ENCODE results near the gene INAVA. TPM values are rescaled to one million over a fixed set of nuclear protein-coding genes. Genes with fewer than 3 reads are reported as not detected.

INAVA gene
- total RNA-seq, 1 donor from 2014 or later, result 35.8 TPM

- Mint-ChIP-seq H3K27ac (ENCODE audit: unreplicated experiment) (no peak overlapping the region), H3K27me3 (ENCODE audit: unreplicated experiment) (peaks cover 3% of the 10 kb centered on the region), H3K36me3 (ENCODE audit: low read depth, unreplicated experiment) (peaks cover 12% of the 10 kb centered on the region), H3K4me3 (ENCODE audit: unreplicated experiment) (no peak overlapping the region), H3K9me3 (ENCODE audit: unreplicated experiment) (no peaks in the 10 kb centered on the region), H3K4me1 (ENCODE audit: unreplicated experiment) (no peaks in the 10 kb centered on the region)
- no peak for DNase-seq (ENCODE audit: low spot score)
- TF ChIP-seq CTCF (IDR thresholded peaks at IDR 0.05; ENCODE audit: unreplicated experiment), result no peak
Measured at GRCh38 chr1:200862713-200863415, 31.8 kb upstream of the INAVA start.

- no peaks in the 10 kb centered on the region for H3K9me3 Mint-ChIP-seq (ENCODE audit: unreplicated experiment)
Measured at GRCh38 chr1:200866116-200866515, 28.6 kb upstream of the INAVA start.

GRCh38 chr1:200866521-200866920 is 28.2 kb upstream of the INAVA start:
- no peak for DNase-seq (ENCODE audit: low spot score)
- H3K9me3 Mint-ChIP-seq (ENCODE audit: unreplicated experiment), result no peaks in the 10 kb centered on the region
- H3K27me3 Mint-ChIP-seq (ENCODE audit: unreplicated experiment), result peaks cover 5% of the 10 kb centered on the region
- no peaks in the 10 kb centered on the region for H3K4me1 Mint-ChIP-seq (ENCODE audit: unreplicated experiment)
- peaks cover 12% of the 10 kb centered on the region for H3K36me3 Mint-ChIP-seq (ENCODE audit: low read depth, unreplicated experiment)
- H3K4me3 Mint-ChIP-seq (ENCODE audit: unreplicated experiment), result no peak overlapping the region
- no peak overlapping the region for H3K27ac Mint-ChIP-seq (ENCODE audit: unreplicated experiment)
- TF ChIP-seq CTCF (IDR thresholded peaks at IDR 0.05; ENCODE audit: unreplicated experiment), result no peak

More at GRCh38 chr1:200866116-200866515, 28.6 kb upstream of the INAVA start:
- no peak for TF ChIP-seq CTCF (IDR thresholded peaks at IDR 0.05; ENCODE audit: unreplicated experiment)
- Mint-ChIP-seq H3K4me1 (ENCODE audit: unreplicated experiment) (no peaks in the 10 kb centered on the region), H3K36me3 (ENCODE audit: low read depth, unreplicated experiment) (peaks cover 12% of the 10 kb centered on the region), H3K27ac (ENCODE audit: unreplicated experiment) (no peak overlapping the region), H3K4me3 (ENCODE audit: unreplicated experiment) (no peak overlapping the region), H3K27me3 (ENCODE audit: unreplicated experiment) (peaks cover 3% of the 10 kb centered on the region)
- no peak for DNase-seq (ENCODE audit: low spot score)

- DNase-seq (ENCODE audit: low spot score), result no peak
- TF ChIP-seq CTCF (IDR thresholded peaks at IDR 0.05; ENCODE audit: unreplicated experiment), result no peak
- H3K27ac Mint-ChIP-seq (ENCODE audit: unreplicated experiment), result no peak overlapping the region
- H3K9me3 Mint-ChIP-seq (ENCODE audit: unreplicated experiment), result no peaks in the 10 kb centered on the region
- H3K4me1 Mint-ChIP-seq (ENCODE audit: unreplicated experiment), result no peaks in the 10 kb centered on the region
- H3K4me3 Mint-ChIP-seq (ENCODE audit: unreplicated experiment), result no peak overlapping the region
- peaks cover 5% of the 10 kb centered on the region for H3K27me3 Mint-ChIP-seq (ENCODE audit: unreplicated experiment)
- H3K36me3 Mint-ChIP-seq (ENCODE audit: low read depth, unreplicated experiment), result peaks cover 9% of the 10 kb centered on the region
Measured at GRCh38 chr1:200867018-200867811, 27.5 kb upstream of the INAVA start.

- no peak overlapping the region for H3K4me3 Mint-ChIP-seq (ENCODE audit: unreplicated experiment)
- no peaks in the 10 kb centered on the region for H3K9me3 Mint-ChIP-seq (ENCODE audit: unreplicated experiment)
- no peaks in the 10 kb centered on the region for H3K4me1 Mint-ChIP-seq (ENCODE audit: unreplicated experiment)
- DNase-seq (ENCODE audit: low spot score), result no peak
- no peak for TF ChIP-seq CTCF (IDR thresholded peaks at IDR 0.05; ENCODE audit: unreplicated experiment)
- H3K27me3 Mint-ChIP-seq (ENCODE audit: unreplicated experiment), result peaks cover 7% of the 10 kb centered on the region
- H3K27ac Mint-ChIP-seq (ENCODE audit: unreplicated experiment), result no peak overlapping the region
- H3K36me3 Mint-ChIP-seq (ENCODE audit: low read depth, unreplicated experiment), result no peaks in the 10 kb centered on the region
Measured at GRCh38 chr1:200869376-200869752, 25.3 kb upstream of the INAVA start.
